Measurements from ENCODE around the gene TADA3. TPM values are rescaled to one million over a fixed set of nuclear protein-coding genes. Genes with fewer than 3 reads are reported as not detected.

Gene TADA3
- total RNA-seq, 4 donors from 2014 or later: 38.0 to 63.6 (median 55.7) TPM

GRCh38 chr3:9834520-9835380 is 42.5 kb upstream of the TADA3 start:
- DNase-seq: no peak
- Histone ChIP-seq H3K36me3 (peaks cover 0 to 57% (median 0%) of the 10 kb centered on the region in 3 donors), H3K27ac (no peak overlapping the region), H3K9me3 (no peaks in the 10 kb centered on the region), H3K27me3 (no peaks in the 10 kb centered on the region), H3K4me1 (no peaks in the 10 kb centered on the region), H3K4me3 (no peak overlapping the region)
- no peak for TF ChIP-seq POLR2A (IDR thresholded peaks at IDR 0.05)
- TF ChIP-seq CTCF (IDR thresholded peaks at IDR 0.05): no peak

GRCh38 chr3:9833078-9833477 is 40.8 kb upstream of the TADA3 start:
- no peaks in the 10 kb centered on the region for H3K9me3 ChIP-seq
- no peaks in the 10 kb centered on the region for H3K27me3 ChIP-seq
- no peak overlapping the region for H3K27ac ChIP-seq
- no peak overlapping the region for H3K4me3 ChIP-seq
- DNase-seq: no peak
- peaks cover 0 to 41% (median 0%) of the 10 kb centered on the region in 3 donors for H3K36me3 ChIP-seq
- TF ChIP-seq CTCF (IDR thresholded peaks at IDR 0.05) (no peak), POLR2A (IDR thresholded peaks at IDR 0.05) (no peak)
- H3K4me1 ChIP-seq: no peaks in the 10 kb centered on the region

GRCh38 chr3:9831253-9831652 is 39.0 kb upstream of the TADA3 start:
- no peaks in the 10 kb centered on the region for H3K9me3 ChIP-seq
- DNase-seq: no peak
- H3K4me1 ChIP-seq: no peaks in the 10 kb centered on the region
- H3K27ac ChIP-seq: no peak overlapping the region
- TF ChIP-seq CTCF (IDR thresholded peaks at IDR 0.05) (no peak), POLR2A (IDR thresholded peaks at IDR 0.05) (no peak)
- no peak overlapping the region for H3K4me3 ChIP-seq
- H3K27me3 ChIP-seq: no peaks in the 10 kb centered on the region
- peaks cover 0 to 36% (median 0%) of the 10 kb centered on the region in 3 donors for H3K36me3 ChIP-seq

- H3K36me3 ChIP-seq: peaks cover 0 to 14% (median 0%) of the 10 kb centered on the region in 3 donors
- H3K27me3 ChIP-seq: no peaks in the 10 kb centered on the region
- TF ChIP-seq CTCF (IDR thresholded peaks at IDR 0.05) (no peak), POLR2A (IDR thresholded peaks at IDR 0.05) (no peak)
- H3K4me3 ChIP-seq: no peak overlapping the region
- DNase-seq: peak in 1 of 3 donors; percentile 32
- H3K4me1 ChIP-seq: no peaks in the 10 kb centered on the region
- H3K9me3 ChIP-seq: no peaks in the 10 kb centered on the region
- no peak overlapping the region for H3K27ac ChIP-seq
These were observed 36.8 kb upstream of the TADA3 start for GRCh38 chr3:9828801-9829755.

GRCh38 chr3:9826815-9827573 is 34.7 kb upstream of the TADA3 start:
- H3K4me1 ChIP-seq: no peaks in the 10 kb centered on the region
- peak in 1 of 3 donors; percentile 43 for DNase-seq

More at GRCh38 chr3:9826815-9827573, 34.7 kb upstream of the TADA3 start:
- H3K4me3 ChIP-seq: no peak overlapping the region
- H3K27me3 ChIP-seq: no peaks in the 10 kb centered on the region
- H3K27ac ChIP-seq: no peak overlapping the region
- no peaks in the 10 kb centered on the region for H3K36me3 ChIP-seq
- H3K9me3 ChIP-seq: no peaks in the 10 kb centered on the region
- TF ChIP-seq POLR2A (IDR thresholded peaks at IDR 0.05) (no peak), CTCF (IDR thresholded peaks at IDR 0.05) (peak in 4 of 6 experiments; percentile 16 to 55 (median 48))

Data from Peyer's patch (tissue), 4 donors.